GM19328 (cell line): ENCODE measurements around the gene SPATA21.

Experiments
- ATAC-seq: cut with Tn5 transposase; IDR thresholded peaks from one replicate; pipeline ENCODE4 v1.9.1; 2021; ENCODE audit warnings: mild to moderate bottlenecking, moderate library complexity; ENCODE audit not compliant: unreplicated experiment

SPATA21 gene

DNA sequence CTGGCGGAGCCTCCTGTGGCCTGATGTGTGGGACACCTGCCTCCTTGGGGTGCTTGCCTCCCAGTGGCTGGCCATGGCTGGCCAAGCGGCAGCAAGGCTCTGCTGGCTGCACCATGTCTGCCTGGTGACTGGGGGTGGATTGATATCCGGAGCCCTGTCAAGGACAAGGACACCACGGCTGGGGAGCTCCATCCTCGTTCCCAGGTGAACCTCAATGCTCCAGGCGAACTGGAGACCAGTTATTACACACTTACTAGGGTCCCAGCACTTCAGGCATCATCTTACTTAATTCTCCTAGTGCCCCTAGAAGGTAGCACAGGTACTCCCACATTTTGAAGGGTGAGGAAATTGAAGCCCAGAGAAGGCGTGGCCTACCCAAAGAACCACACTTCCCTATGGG, 15.2 kb downstream of the SPATA21 start:
- no peak for ATAC-seq

DNA sequence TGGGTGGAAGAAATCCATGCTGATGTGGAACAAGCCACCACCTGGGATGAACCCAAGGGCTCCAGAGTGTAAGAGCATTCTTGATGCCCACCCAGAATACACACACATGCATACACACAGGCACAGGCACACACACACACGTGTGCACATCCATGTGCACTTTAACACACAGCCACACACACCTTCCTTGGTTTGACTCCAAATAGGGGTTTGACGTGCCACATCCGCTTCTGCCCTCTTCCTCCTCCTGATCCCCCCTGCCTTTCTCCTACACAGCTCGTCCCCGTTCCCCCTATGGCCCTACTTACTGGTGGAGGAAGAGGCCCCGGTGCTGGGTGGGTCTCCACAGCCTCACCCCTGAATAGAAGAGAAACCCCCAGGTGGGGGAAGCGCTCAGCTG, 16.0 kb downstream of the SPATA21 start:
- no peak for ATAC-seq

DNA sequence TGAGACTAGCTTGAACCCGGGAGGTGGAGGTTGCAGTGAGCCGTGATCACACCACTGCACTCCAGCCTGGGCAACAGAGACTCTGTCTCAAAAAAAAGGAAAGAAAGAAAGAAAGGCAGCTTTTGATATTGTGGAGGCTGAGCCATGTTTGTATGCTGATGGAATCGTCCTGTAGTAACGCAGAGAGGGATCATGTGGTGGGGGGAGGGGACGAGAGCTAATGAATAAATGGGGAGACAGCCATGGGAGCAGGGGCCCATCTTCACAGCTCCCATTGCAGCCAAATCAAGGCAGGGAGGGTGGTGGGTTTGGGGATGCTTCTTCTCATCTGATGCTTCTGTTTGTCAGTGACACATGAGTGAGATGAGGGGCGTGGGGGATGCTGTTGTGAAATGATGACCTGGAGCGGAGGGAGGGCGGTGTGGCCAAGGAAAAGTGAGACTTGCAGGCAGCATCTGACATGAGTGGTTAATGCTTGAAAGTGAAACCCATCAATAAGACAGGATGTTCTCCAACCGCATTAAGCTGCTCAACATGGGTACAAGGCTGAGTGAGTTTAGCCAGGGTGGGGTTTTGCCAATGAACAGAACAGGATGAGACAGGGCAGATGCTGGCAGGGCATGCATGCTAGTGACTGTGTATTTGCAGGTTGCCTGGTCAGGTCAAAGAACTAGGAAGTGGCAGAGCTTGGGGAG, 16.7 kb downstream of the SPATA21 start:
- ATAC-seq, result peak; percentile 76

DNA sequence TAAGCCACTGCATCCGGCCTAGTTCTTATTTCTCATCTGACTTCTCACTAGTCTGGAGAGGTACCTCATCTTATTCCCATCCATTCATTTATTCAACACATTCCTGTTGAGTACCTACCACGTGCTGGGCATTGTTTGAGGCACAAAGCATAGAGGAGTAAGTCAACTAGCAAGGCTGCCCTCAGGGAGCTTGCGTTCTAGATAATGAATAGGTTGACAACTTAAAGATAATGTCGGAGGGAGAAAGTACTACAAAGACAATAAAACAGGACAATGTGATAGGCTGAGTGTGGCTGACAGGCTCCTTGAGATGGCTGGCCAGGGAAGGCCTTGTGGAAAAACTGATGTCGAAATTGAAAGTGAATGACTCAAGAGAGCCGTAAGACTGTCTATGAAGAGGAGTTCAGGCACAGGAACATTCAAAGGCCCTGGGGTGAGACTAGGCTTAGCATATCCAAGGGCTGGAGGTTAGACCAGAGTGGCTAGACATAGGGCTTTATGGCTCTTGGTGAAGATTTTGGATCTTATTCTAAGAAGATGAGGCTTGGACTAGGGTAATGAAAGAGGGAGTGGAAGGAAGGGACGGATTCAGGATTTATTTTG, 18.3 kb downstream of the SPATA21 start:
- no peak for ATAC-seq

DNA sequence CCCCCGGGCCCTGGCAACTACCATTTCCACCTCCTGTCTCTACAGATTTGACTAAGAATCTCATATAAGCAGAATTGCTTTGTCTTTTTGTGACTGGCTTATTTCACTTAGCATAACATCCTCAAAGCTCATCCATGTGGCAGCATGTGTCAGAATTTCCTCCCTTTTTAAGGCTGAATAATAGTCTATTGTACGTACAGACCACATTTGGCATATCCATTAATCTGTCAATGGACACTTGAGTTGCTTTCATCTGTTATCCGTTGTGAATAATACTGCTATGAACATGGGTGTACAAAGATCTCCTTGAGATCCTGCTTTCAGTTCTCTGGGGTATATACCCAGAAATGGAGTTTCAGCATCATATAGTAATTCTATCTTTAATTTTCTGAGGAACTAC, 24.0 kb downstream of the SPATA21 start:
- no peak for ATAC-seq

DNA sequence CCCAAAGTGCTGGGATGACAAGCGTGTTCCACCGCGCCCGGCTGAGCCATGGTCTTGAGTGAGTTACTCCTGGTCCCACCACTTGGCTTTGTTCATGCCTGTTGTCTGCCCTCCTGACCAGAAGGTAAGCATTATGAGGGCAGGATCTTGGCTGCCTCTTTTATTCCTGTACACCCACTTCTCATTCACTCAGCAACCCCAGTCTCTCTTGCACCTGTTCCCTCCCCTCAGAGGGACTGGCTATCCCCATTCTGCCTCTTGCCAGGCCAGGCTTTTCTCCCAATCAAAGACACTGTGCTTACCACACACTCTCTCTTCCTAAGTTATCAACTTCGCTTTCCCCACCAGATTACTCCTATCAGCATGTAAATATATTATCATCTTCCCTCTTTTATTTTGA, 26.4 kb downstream of the SPATA21 start:
- no peak for ATAC-seq

DNA sequence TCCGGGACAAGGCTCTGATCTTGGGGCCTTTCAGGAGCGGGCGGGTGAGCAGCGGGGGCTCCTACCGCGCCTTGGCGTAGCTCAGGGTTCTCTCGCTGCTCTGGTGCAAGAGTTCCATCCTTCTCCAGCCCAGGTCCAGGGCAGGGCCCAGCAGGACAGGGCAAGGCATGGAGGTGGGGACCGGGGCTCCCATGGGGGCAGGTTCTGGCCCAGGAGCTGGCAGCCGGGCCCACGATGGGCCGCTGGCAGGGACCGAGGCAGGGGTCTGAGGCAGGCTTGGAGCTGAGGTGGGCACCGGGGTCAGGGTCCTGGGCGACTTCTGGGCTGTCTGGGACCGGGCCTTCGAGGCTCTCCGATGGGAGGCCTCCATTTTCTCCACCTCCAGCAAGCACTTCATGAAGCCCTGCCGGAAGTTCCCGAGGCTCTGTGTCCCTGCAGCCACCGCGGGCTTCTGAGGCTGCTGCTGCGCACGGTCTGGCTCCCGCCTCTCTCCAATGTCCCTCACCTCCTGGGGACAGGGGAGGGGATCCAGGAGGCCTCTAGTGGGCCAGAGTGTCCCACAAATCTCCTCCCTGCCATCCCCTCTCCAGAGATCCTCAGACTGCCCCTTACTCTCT, 27.6 kb downstream of the SPATA21 start:
- ATAC-seq, result no peak

DNA sequence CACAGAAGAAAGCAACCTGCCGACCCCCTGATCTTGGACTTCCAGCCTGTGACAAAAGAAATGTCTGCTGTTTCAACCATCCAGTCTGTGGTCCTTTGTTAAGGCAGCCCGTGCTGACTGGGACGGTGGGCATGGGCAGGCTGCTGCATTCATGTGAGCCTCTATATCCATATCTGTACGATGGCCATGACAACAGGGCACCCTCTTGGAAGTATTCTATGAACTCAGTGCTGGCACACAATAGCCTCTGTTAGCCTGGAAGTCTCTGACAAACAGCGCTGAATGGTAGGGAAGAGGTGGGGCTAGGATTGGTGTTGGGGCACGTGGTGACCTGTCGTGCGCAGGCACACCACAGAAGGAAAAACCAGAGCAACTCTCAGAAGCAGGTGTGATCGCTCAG, 30.4 kb downstream of the SPATA21 start:
- no peak for ATAC-seq

DNA sequence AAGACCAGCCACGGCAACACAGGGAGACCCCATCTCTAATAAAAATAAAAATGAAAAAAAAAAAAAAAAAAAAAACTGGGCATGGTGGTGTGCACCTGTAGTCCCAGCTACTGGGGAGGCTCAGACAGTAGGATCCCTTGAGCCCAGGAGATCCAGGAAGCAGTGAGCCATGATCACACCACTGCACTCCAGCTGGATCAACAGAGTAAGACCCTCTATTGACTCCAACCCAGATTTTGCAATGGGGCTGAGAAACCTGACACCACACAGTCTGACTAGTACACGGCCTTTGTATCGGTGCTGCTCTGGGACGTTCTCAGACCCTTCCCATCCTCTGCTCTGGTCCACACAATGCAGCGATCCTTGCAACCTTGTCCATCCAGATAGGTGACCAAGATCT, 31.8 kb downstream of the SPATA21 start:
- ATAC-seq, result no peak

DNA sequence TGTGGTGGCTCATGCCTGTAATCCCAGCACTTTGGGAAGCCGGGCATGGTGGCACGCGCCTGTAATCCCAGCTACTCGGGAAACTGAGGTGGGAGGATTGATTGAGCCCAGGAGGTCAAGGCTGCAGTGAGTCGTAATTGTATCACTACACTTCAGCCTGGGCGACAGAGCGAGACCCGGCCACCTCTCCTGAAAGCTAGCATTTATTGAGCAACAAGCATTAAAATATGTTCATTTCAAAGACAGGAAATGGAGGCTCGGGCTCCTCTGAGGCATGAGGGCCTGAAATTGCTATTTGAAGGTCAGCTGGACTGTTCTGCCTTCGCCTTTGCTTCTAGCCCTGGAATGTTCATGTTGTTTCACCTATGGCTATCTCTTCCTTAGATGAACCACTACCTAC, 34.5 kb downstream of the SPATA21 start:
- no peak for ATAC-seq

DNA sequence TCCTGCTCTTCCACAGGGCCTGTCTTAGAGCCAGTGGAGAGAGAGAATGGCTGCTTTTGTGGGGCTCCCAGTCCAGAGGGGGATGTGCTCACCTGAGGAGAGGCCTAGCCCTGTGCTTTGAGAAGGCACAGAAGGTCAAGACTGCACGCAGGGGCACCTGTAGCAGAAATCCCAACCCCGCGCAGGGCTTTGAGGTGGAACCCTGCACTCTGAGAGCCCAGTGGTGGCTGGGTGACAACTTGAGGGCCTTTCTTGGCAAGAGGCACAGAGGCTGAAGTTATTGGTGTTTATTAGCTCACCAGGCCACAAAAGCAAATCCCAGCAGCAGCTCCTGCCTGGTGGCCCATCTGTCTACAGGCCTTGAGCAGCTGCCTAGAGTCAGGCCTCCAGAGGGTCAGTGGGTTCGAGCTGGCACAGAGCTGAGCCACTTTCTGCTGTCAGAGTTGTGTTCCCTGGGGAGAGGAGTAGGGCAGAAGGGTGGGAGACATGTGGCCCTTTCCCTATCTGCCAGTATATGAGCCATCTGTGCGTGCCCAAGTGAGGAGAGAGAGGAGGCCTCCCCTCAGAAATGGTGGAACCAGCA, 38.8 kb downstream of the SPATA21 start:
- no peak for ATAC-seq

DNA sequence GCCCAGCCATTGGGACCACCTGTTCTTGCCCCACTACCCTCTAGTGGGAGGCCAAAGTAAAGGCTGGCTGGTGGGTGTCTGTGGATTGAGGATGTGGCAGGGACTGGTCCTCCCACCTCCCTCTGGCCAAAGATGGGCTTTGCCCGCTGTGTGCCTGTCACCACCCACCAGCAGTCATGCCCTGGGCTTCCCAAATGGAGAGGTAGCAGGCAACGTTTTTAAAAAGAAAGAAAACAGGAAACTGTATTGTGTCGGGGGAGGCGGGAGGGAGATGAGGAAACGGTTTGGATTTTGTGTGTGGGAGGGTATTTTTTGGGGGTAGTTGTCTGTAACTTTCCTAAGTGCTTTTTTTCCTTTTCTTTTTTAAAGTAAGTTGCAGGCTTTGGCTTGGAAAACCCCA, 40.1 kb downstream of the SPATA21 start:
- no peak for ATAC-seq

DNA sequence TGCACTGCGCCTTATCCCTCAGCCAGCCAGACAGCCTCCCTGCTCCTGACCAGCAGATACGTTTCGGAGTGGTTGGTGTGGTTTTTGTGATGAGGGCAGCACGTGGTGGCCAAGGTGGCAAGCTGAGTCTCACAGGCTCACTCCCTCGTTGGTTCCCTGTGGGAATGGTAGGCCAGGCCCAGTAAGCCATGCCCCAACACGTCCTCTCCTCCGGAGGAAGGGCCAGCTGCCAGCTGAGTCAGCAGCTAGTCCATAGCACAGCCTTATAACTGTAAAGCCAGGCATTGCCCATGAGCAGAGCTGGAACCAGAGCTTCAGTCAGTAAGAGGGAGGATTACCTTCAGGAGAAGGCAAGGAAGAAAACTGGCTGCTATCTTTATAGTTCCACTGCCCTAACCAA, 40.6 kb downstream of the SPATA21 start:
- ATAC-seq, result no peak

DNA sequence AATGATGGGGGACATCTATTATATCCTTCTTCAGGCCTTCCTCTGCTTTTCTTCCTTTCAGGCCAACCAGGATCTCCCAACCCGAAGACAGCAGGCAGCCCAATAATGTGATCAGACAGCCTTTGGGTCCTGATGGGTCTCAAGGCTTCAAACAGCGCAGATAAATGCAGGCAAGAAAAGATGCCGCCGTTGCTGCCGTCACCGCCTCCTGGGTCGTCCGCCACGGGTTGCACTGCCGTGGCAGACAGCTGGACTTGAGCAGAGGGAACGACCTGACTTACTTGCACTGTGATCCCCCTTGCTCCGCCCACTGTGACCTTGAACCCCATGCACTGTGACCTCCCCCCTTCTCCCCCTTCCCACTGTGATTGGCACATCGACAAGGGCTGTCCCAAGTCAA, 42.2 kb downstream of the SPATA21 start:
- ATAC-seq, result no peak

DNA sequence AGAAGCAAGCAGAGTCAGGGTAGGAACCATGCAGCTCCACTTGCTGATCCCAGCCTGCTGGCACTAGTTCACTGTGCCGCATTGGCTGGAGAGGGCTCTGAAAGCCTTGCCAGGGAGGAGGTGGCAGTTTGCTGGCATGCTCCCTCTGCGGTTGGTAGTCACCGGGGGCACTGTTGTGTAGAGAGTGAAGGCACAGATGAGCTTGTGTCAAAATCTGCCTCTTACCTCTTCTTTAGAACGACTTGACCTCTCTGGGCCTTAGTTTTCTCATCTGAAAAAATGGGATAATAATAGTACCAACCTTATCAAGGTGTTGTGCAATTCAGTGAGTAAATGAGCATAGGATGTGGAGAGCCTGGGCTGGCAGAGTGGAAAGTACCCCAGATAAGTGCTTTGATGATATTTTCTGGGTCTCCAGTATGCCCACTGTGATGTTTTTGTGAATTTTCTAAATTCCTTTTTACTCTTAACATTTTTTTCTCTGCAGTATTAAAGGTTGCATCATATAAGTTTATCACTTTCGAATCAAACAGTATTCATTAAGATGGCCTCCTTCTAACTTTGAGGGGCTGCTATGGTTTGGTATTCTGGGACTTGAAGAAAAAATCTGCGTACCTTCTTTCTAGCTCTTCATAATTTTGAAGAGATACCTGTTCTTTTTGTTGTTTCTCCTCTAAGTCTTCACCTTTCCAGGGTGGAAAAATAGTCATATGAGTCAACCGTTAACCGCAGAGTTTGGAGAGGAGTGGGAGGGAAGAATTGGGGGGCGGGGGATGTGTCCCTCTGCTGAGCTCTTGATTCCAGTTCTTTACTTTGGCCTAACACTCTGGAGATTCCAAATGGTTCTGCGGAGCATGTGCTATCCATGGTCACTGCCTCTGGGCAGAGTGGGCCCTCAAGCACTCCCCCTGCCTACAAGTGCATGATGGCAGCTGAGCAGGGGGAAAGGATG, 43.4 kb downstream of the SPATA21 start:
- no peak for ATAC-seq

DNA sequence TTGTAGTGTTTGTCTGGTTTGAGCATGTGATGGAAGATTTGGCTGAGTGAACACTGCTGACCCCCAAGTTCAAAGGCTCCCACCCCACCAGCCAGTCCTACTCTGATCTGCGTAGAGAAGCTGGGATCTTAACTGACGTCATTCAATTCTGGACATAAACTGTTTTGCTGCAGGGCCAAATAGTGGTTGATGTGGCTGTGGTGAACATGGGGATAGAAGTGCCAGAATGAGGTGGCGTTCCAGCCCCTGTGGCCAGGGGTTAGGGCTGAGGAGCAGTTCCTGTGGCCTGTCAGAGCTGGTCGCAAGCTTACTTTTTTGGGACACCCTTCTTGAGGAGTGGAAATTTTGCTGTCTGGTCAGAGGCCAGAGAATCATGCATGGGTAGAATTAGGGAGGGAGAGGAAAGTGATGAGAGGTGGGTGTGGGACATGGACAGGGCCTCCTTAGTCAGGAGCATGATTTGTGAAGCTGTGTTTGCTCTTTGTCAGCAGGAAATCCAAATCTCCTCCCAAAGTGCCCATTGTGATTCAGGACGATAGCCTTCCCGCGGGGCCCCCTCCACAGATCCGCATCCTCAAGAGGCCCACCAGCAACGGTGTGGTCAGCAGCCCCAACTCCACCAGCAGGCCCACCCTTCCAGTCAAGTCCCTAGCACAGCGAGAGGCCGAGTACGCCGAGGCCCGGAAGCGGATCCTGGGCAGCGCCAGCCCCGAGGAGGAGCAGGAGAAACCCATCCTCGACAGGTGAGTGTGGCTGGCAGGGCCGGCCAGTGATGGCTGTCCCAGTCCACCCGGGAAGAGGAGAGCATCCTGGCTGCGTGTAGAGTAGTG, 44.3 kb downstream of the SPATA21 start:
- no peak for ATAC-seq

DNA sequence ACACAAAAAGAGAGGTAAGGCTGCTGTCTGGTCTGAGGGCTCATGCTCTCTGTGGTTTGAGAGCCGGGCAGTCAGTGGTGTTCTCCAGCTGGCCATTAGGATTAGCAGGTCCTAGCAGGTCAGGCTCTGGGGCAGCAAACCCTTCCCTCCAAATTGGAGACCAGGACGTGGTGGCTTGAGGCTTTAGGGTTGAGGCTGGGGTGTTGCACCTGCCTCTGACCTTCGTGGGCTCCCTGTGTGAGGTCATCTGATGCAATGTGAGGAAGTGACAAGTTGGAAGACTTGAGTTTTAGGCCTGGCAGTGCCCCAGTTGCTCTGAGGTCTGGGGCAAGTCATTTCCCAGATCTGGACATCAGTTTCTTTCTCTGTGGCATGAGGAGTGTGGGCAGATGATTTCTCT, 45.8 kb downstream of the SPATA21 start:
- ATAC-seq, result no peak

DNA sequence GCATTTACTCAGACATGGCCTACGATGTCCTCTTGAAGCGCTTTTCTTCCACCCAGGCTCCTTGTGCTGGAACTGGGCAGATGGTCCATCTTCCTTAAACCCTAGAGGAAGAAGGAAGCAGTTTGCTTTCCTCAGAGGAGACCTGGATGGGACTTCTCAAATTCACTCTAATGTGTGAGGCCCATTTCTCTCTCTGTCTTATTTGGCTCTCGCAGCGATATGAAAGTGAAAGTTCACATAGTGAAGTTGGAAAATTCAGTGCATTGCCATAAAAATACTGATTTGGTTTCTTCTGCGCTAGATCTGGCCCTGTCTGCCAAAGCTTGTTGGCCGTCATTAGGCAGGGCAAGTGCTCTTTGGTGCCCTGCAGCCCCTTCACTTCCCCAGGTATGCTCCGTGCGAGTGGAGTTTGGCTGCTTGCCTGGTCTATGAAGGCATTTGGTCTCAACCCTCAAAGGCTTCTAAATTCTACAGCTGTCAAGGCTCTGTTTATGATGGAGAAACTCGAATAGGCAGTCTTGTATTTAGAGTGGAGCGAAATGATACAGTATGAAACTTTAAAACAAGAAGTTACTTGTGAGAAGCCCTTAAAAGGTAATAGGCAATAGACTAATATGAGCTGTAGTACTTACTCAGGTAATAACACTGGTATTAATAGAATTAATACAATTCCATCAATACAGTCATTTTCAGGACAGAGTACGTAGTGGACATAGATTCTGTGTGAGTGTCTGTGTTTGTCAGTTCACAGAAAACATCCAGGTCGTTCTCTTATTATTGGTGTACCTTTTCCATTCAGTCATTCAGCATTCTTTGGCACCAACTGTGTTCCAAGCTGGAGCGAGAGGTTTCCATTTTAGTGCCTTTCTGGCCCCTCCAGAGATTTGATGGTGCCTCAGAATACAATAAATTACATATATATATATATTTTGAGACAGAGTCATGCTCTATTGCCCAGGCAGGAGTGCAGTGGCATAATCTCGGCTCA, 49.7 kb downstream of the SPATA21 start:
- ATAC-seq, result no peak
